ENCODE results near the gene CSTF2T.

- no peak for TF ChIP-seq CTCF (conservative IDR thresholded peaks at IDR 0.05 in 1 of 2, IDR thresholded peaks at IDR 0.05 in 1 of 2; ENCODE audit: extremely low read depth in 1 of 2, insufficient read depth in 1 of 2, low read depth in 1 of 2, low read length in 2 of 2)
- no peak for TF ChIP-seq EZH2 (IDR thresholded peaks at IDR 0.05; ENCODE audit: borderline replicate concordance, low read length)
Observed at GRCh38 chr10:51666456-51666855, 32.9 kb downstream of the CSTF2T start.
